GM18498 (cell line): ENCODE results near the gene MPP3.

ENCODE experiments used
- ATAC-seq: cut with Tn5 transposase; IDR thresholded peaks from one replicate; pipeline ENCODE4 v1.9.1; 2021; ENCODE audit warnings: mild to moderate bottlenecking, moderate library complexity; ENCODE audit not compliant: unreplicated experiment

MPP3 gene

GRCh38 chr17:43840814-43841213 lies 7.9 kb upstream of the MPP3 start:
- ATAC-seq: no peak

GRCh38 chr17:43839670-43840108 lies 6.7 kb upstream of the MPP3 start:
- ATAC-seq: no peak

- ATAC-seq: no peak
Measured at GRCh38 chr17:43834106-43834505, 1.2 kb upstream of the MPP3 start.

- ATAC-seq: no peak
Measured at GRCh38 chr17:43832168-43832975, 574 bp downstream of the MPP3 start.

- ATAC-seq: no peak
Measured at GRCh38 chr17:43831633-43832032, 1.3 kb downstream of the MPP3 start.

- ATAC-seq: no peak
Measured at GRCh38 chr17:43830510-43831140, 2.3 kb downstream of the MPP3 start.

- ATAC-seq: no peak
Measured at GRCh38 chr17:43829738-43830137, 3.2 kb downstream of the MPP3 start.

GRCh38 chr17:43827596-43827995 lies 5.3 kb downstream of the MPP3 start:
- ATAC-seq: no peak

- ATAC-seq: no peak
Measured at GRCh38 chr17:43826206-43826605, 6.7 kb downstream of the MPP3 start.

- no peak for ATAC-seq
Measured at GRCh38 chr17:43825567-43825966, 7.4 kb downstream of the MPP3 start.

GRCh38 chr17:43823350-43824084 lies 9.4 kb downstream of the MPP3 start:
- no peak for ATAC-seq

GRCh38 chr17:43822570-43823190 lies 10.3 kb downstream of the MPP3 start:
- ATAC-seq: no peak

- no peak for ATAC-seq
Measured at GRCh38 chr17:43820759-43821158, 12.2 kb downstream of the MPP3 start.

- no peak for ATAC-seq
Measured at GRCh38 chr17:43818966-43819365, 14.0 kb downstream of the MPP3 start.

- no peak for ATAC-seq
Measured at GRCh38 chr17:43817826-43818225, 15.1 kb downstream of the MPP3 start.

- no peak for ATAC-seq
Measured at GRCh38 chr17:43816336-43817320, 16.3 kb downstream of the MPP3 start.

GRCh38 chr17:43814714-43815113 lies 18.2 kb downstream of the MPP3 start:
- ATAC-seq: no peak

GRCh38 chr17:43814026-43814425 lies 18.9 kb downstream of the MPP3 start:
- no peak for ATAC-seq

GRCh38 chr17:43813386-43813785 lies 19.6 kb downstream of the MPP3 start:
- no peak for ATAC-seq
